ENCODE results near the gene EIF3D. TPM values are rescaled to one million over a fixed set of nuclear protein-coding genes. Genes with fewer than 3 reads are reported as not detected.

EIF3D gene
- total and polyA plus RNA-seq, 2 of the 13 experiments (the other 11 are each of a cell fraction or from before 2014, with no cell fraction given), result 118 to 274 TPM

- TF ChIP-seq TGIF2 (CRISPR knock-in tag; IDR thresholded peaks at IDR 0.05) (peak; percentile 70; the same call in 1 of the 2 replicates), FOSL1 (CRISPR knock-in tag; IDR thresholded peaks at IDR 0.05; ENCODE audit: borderline replicate concordance) (no peak), ASH2L (IDR thresholded peaks at IDR 0.05; ENCODE audit: insufficient read length, low read depth, low read length) (peak; percentile 79), ZGPAT (CRISPR knock-in tag; IDR thresholded peaks at IDR 0.05) (peak; percentile 86; the same call in 1 of the 2 replicates), ZNF879 (CRISPR knock-in tag; IDR thresholded peaks at IDR 0.05) (peak; percentile 89), TEAD2 (CRISPR knock-in tag; IDR thresholded peaks at IDR 0.05) (peak; percentile 82; the same call in 1 of the 2 replicates), CC2D1A (CRISPR knock-in tag; IDR thresholded peaks at IDR 0.05) (peak; percentile 47; the same call in 1 of the 2 replicates), E2F5 (CRISPR knock-in tag; conservative IDR thresholded peaks at IDR 0.05) (peak; percentile 73; the same call in 1 of the 2 replicates), ARNTL (CRISPR knock-in tag; IDR thresholded peaks at IDR 0.05) (peak; percentile 98), FIP1L1 (IDR thresholded peaks at IDR 0.05; ENCODE audit: borderline replicate concordance, insufficient read depth, low read depth, low read length) (no peak), ZNF639 (CRISPR knock-in tag; conservative IDR thresholded peaks at IDR 0.05) (no peak), ZFP41 (CRISPR knock-in tag; IDR thresholded peaks at IDR 0.05; ENCODE audit: borderline replicate concordance) (peak; percentile 94; the same call in 1 of the 2 replicates), PLSCR1 (CRISPR knock-in tag; IDR thresholded peaks at IDR 0.05; ENCODE audit: borderline replicate concordance) (peak; percentile 30; the same call in 1 of the 2 replicates), ZNF713 (CRISPR knock-in tag; IDR thresholded peaks at IDR 0.05) (no peak), ETV6 (CRISPR knock-in tag; conservative IDR thresholded peaks at IDR 0.05) (peak; percentile 87), KLF9 (CRISPR knock-in tag; IDR thresholded peaks at IDR 0.05; ENCODE audit: low read depth) (no peak; the same call in 1 of the 2 replicates), ERF (CRISPR knock-in tag; IDR thresholded peaks at IDR 0.05) (peak; percentile 92)
Observed at GRCh38 chr22:36506637-36507517, 22.1 kb downstream of the EIF3D start, which contains the start of gene FOXRED2 (continued).
